Activated naive CD8-positive, alpha-beta T cell treated with anti-CD3 and anti-CD28 coated beads, Interleukin-2, amount 50 U/mL, for 24 hours (primary cell): ENCODE data around the gene ZBBX.

Source experiments
- ATAC-seq: fragments of 150-1000 bp; cut with Tn5 transposase; one replicate; pipeline ENCODE4 v1.10.0; 2021
- DNase-seq: peaks from one replicate; pipeline ENCODE4 v3.0.0; 2021
- H3K27ac Mint-ChIP-seq: one replicate; pipeline ENCODE4 v1.8.0; 2021; ENCODE audit warnings: mild to moderate bottlenecking, mixed read lengths
- H3K27me3 Mint-ChIP-seq: one replicate; pipeline ENCODE4 v1.8.0; 2021; ENCODE audit warnings: mixed read lengths
- H3K36me3 Mint-ChIP-seq: one replicate; pipeline ENCODE4 v1.8.0; 2021; ENCODE audit warnings: low read depth, mixed read lengths
- H3K4me1 Mint-ChIP-seq: one replicate; pipeline ENCODE4 v1.8.0; 2021; ENCODE audit warnings: mixed read lengths
- H3K4me3 Mint-ChIP-seq: one replicate; pipeline ENCODE4 v1.8.0; 2021; ENCODE audit warnings: mild to moderate bottlenecking, moderate library complexity, mixed read lengths
- H3K9me3 Mint-ChIP-seq: one replicate; pipeline ENCODE4 v1.8.0; 2021; ENCODE audit warnings: mixed read lengths

The ZBBX gene

DNA sequence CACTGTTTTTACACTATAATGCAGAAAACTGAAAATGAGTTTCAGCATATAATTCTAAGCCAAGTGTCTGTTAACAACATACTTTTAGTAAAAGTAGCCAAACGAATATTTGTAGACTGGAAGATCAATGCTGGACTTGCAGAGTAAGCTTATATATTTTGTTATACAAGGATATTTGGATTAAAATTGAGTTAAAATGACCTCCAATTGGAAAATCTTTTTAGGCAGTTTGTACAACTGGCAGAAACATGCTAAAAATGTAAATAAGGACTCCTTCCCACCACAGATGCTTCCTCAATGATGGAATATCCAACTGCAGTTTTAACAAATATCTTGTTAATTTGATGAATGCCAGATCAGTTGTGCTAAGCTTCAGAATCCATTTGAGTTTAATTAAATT lies 25.3 kb downstream of the ZBBX start:
- Mint-ChIP-seq H3K27me3 (peaks cover 6% of the 10 kb centered on the region), H3K36me3 (no peaks in the 10 kb centered on the region), H3K4me1 (no peaks in the 10 kb centered on the region), H3K4me3 (no peak overlapping the region), H3K9me3 (peaks cover 8% of the 10 kb centered on the region), H3K27ac (no peak overlapping the region)
- DNase-seq = no peak
- ATAC-seq = no peak

DNA sequence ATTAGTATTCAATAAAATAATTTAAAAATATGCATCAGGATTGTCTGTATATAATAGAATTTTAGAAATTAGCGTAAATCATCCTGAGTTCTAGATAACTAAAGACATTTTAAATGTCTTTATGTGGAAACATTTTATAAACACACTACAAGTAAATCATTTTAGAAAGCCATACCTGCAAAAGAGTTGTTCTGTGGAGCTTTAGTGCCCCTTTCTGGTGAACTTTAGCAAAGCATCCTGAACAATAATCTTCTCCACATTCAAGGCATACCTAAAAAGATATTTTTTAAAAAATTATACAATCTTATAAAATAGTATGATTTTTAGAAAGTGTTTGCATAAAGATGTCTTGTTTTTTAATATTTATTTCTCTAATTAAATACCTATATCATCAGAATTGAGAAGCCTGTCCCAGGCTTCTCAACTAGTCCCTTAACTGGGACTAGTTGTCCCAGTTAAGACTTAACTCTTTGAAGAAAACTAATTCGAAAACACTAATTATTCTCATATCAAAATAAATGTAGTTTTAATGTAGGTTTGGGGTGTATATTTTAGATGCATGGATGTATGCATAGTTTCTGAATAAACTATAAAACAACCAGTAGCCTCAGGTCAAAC lies 29.7 kb downstream of the ZBBX start:
- DNase-seq (no peak), ATAC-seq (no peak)
- Mint-ChIP-seq H3K27ac (no peak overlapping the region), H3K27me3 (peaks cover 9% of the 10 kb centered on the region), H3K4me1 (no peaks in the 10 kb centered on the region), H3K4me3 (no peak overlapping the region), H3K36me3 (no peaks in the 10 kb centered on the region), H3K9me3 (no peaks in the 10 kb centered on the region)

GRCh38 chr3:167346171-167346570 lies 33.9 kb downstream of the ZBBX start:
- Mint-ChIP-seq H3K36me3 (no peaks in the 10 kb centered on the region), H3K4me3 (no peak overlapping the region)
- ATAC-seq = no peak

DNA sequence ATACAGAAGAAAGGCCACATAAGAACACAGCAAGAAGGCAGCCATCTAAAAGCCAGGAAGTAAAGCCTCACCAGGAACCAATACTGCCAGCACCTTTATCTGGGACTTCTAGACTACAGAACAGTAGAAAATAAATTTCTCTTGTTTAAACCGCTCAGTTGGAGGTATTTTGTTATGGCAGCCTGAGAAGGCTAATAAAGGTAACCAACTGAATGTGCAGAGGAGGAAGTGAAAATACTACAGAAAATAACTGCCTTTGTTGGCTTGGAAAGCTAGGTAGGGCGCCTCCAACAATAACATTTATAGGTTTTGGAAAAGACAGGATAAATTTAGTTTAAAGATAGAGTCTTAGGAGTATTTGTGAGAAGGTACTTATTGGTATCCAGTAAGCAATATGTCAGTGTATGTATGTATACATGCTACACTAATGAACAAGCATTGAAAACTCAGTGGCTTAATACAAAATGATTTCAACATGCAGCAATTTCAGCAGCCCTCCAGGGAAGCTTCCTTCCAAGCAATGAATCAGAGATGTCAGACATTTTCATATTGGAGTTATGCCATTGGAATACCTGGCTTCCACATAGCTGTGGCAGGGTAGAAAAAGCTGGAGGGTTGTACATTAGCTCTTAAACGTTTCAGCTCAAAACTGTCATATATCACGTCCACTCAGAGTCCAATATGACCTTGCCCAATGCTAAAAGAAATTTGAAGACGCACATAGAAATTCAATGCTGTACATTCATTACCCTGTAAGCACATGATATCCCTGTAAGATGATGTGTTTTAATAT lies 48.9 kb downstream of the ZBBX start:
- H3K4me1 Mint-ChIP-seq = no peaks in the 10 kb centered on the region
- H3K36me3 Mint-ChIP-seq = no peaks in the 10 kb centered on the region
- no peak overlapping the region for H3K4me3 Mint-ChIP-seq
- H3K27me3 Mint-ChIP-seq = no peaks in the 10 kb centered on the region
- H3K27ac Mint-ChIP-seq = no peak overlapping the region
- peaks cover 5% of the 10 kb centered on the region for H3K9me3 Mint-ChIP-seq
- no peak for DNase-seq
- no peak for ATAC-seq

More at GRCh38 chr3:167346171-167346570, 33.9 kb downstream of the ZBBX start:
- no peak overlapping the region for H3K27ac Mint-ChIP-seq
- peaks cover 3% of the 10 kb centered on the region for H3K27me3 Mint-ChIP-seq
- no peaks in the 10 kb centered on the region for H3K9me3 Mint-ChIP-seq
- no peaks in the 10 kb centered on the region for H3K4me1 Mint-ChIP-seq
- DNase-seq = no peak

GRCh38 chr3:167323572-167323971 lies 56.5 kb downstream of the ZBBX start:
- Mint-ChIP-seq H3K4me3 (no peak overlapping the region), H3K27me3 (no peaks in the 10 kb centered on the region), H3K4me1 (no peaks in the 10 kb centered on the region), H3K36me3 (no peaks in the 10 kb centered on the region), H3K9me3 (no peaks in the 10 kb centered on the region), H3K27ac (no peak overlapping the region)
- ATAC-seq (no peak), DNase-seq (no peak)

DNA sequence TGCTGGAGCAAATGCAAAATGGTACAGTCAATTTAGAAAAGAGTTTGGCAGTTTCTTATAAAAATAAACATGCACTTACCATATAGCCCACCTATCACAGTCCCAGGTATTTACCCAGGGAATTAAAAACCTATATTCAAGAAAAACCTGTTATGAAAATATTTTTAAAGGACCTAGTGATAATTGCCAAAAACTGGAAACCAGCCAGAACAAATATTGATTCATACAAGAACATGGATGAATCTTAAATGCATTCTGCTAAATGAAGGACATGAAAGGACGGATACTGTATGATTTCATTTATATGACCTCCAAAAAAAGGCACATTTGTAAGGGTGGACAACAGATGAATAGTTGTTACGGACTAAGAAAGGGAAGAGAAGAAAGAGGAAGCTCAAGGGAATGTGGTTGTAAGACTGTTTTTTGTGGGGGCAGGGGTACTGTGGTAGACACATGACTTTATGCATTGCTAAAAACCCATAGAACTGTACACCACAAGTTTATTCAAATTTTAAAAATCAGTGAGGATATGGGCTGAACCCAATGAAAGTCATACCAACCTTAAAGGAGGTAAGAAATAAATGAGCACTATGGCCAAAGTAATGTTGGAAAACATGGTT lies 61.0 kb downstream of the ZBBX start:
- ATAC-seq = no peak
- no peaks in the 10 kb centered on the region for H3K4me1 Mint-ChIP-seq
- H3K27me3 Mint-ChIP-seq = no peaks in the 10 kb centered on the region
- H3K36me3 Mint-ChIP-seq = no peaks in the 10 kb centered on the region
- no peak overlapping the region for H3K4me3 Mint-ChIP-seq
- H3K27ac Mint-ChIP-seq = no peak overlapping the region
- H3K9me3 Mint-ChIP-seq = no peaks in the 10 kb centered on the region
- no peak for DNase-seq

DNA sequence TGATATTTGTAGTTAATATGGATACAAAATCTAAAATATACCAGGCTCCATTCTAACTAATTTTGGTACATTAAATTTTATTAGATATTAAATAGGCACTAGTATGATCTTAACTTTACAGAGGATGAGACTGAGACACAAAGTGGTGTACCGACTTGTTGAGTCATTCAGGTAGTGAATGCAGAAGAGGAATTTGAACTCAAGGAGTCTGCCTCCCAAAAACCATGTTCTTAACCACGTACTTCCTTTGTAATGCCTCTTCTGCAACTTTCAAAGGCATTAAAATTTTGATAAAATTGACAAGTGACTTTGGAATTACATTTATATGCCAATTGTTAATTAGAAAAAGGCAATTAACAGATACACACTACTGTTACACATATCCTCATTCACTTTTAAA lies 61.8 kb downstream of the ZBBX start:
- Mint-ChIP-seq H3K27me3 (no peaks in the 10 kb centered on the region), H3K4me3 (no peak overlapping the region), H3K4me1 (no peaks in the 10 kb centered on the region), H3K36me3 (no peaks in the 10 kb centered on the region), H3K9me3 (no peaks in the 10 kb centered on the region), H3K27ac (no peak overlapping the region)
- DNase-seq = no peak
- no peak for ATAC-seq

GRCh38 chr3:167306319-167306718 lies 73.8 kb downstream of the ZBBX start:
- ATAC-seq (no peak), DNase-seq (no peak)
- Mint-ChIP-seq H3K27me3 (no peaks in the 10 kb centered on the region), H3K9me3 (no peaks in the 10 kb centered on the region), H3K4me3 (no peak overlapping the region), H3K27ac (no peak overlapping the region), H3K4me1 (no peaks in the 10 kb centered on the region), H3K36me3 (no peaks in the 10 kb centered on the region)

DNA sequence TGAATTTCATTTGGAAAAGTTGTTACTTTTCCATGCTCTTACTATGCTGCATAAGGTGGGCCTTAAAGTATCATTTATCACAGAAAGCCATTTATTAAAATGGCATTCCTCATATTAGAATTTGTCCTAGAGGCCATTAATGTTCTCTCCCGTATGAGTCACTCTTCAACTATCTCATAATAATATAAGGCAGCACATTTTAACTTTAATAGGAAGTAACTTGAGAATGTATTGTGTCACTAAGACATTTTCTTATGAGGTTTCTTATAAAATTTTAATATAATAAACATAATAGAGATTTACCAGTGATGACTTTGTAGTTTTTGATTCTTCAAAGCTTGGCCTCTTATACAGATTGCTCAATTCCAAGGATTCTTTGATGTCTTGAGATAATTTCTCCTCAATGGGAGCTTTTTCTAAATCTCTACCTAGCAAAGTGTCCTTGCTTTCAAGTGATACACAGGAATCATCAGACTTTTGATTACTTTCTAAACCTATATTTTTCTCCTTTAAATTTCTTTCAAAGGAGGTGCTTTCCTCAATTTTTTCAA lies 74.7 kb downstream of the ZBBX start:
- ATAC-seq = no peak
- Mint-ChIP-seq H3K4me3 (no peak overlapping the region), H3K27ac (no peak overlapping the region), H3K9me3 (no peaks in the 10 kb centered on the region), H3K27me3 (no peaks in the 10 kb centered on the region), H3K36me3 (no peaks in the 10 kb centered on the region), H3K4me1 (no peaks in the 10 kb centered on the region)
- DNase-seq = no peak

GRCh38 chr3:167304077-167304476 lies 76.0 kb downstream of the ZBBX start:
- Mint-ChIP-seq H3K4me3 (no peak overlapping the region), H3K9me3 (no peaks in the 10 kb centered on the region), H3K27me3 (no peaks in the 10 kb centered on the region), H3K27ac (no peak overlapping the region), H3K4me1 (no peaks in the 10 kb centered on the region), H3K36me3 (no peaks in the 10 kb centered on the region)
- no peak for DNase-seq
- no peak for ATAC-seq

GRCh38 chr3:167302678-167303077 lies 77.4 kb downstream of the ZBBX start:
- H3K4me3 Mint-ChIP-seq = no peak overlapping the region
- ATAC-seq = no peak
- no peak overlapping the region for H3K27ac Mint-ChIP-seq

GRCh38 chr3:167300207-167300606 lies 79.9 kb downstream of the ZBBX start:
- DNase-seq = no peak
- no peak for ATAC-seq
- no peak overlapping the region for H3K27ac Mint-ChIP-seq
- peaks cover 6% of the 10 kb centered on the region for H3K9me3 Mint-ChIP-seq
- no peaks in the 10 kb centered on the region for H3K4me1 Mint-ChIP-seq
- no peaks in the 10 kb centered on the region for H3K36me3 Mint-ChIP-seq
- H3K4me3 Mint-ChIP-seq = no peak overlapping the region
- H3K27me3 Mint-ChIP-seq = no peaks in the 10 kb centered on the region

More at GRCh38 chr3:167302678-167303077, 77.4 kb downstream of the ZBBX start:
- H3K27me3 Mint-ChIP-seq = no peaks in the 10 kb centered on the region
- DNase-seq = no peak
- no peaks in the 10 kb centered on the region for H3K9me3 Mint-ChIP-seq
- no peaks in the 10 kb centered on the region for H3K36me3 Mint-ChIP-seq
- H3K4me1 Mint-ChIP-seq = no peaks in the 10 kb centered on the region

- DNase-seq (no peak), ATAC-seq (no peak)
- Mint-ChIP-seq H3K4me3 (no peak overlapping the region), H3K36me3 (no peaks in the 10 kb centered on the region), H3K9me3 (peaks cover 5% of the 10 kb centered on the region), H3K27ac (no peak overlapping the region), H3K27me3 (no peaks in the 10 kb centered on the region), H3K4me1 (no peaks in the 10 kb centered on the region)
Measured at GRCh38 chr3:167289435-167289834, 90.7 kb downstream of the ZBBX start.

DNA sequence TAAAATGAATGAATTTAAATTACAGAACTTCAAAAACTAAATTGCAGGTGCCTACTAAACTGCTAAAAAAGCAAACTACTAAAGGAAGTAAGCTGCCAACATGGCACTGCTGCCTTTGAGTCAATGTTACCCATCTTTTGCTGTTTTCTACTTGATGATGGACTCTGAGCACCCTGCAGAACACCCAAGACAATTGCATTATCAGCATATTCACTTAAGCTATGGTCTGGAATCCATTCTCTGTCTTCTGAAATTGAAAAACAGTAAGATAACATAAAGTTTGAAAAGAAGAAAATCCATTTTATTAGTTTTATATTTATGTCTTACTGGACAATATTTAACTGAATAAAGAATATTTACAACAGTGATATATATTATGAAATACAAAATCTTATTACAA lies 91.4 kb downstream of the ZBBX start:
- no peaks in the 10 kb centered on the region for H3K4me1 Mint-ChIP-seq
- H3K4me3 Mint-ChIP-seq = no peak overlapping the region
- H3K27ac Mint-ChIP-seq = no peak overlapping the region
- DNase-seq (no peak), ATAC-seq (no peak)
- no peaks in the 10 kb centered on the region for H3K27me3 Mint-ChIP-seq
- H3K9me3 Mint-ChIP-seq = peaks cover 5% of the 10 kb centered on the region
- no peaks in the 10 kb centered on the region for H3K36me3 Mint-ChIP-seq

DNA sequence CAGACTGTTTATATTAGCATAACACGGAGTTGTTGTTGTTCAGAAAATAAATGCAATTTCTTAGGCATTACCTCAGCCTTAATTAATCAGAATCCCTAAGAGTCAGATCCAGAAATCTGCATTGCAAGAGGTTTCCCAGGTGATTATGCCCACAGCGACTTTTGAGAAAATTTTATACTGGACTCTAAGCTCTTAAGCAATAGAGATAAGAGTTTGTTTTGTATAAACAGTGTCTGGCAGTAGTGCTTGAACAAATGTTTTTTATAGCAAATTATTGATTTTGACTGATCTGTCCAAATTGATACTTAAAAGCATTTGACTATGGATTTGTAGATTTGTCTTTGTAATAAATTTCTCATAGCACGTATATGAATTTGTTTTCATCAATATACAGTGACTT lies 92.8 kb downstream of the ZBBX start:
- DNase-seq (no peak), ATAC-seq (no peak)
- no peaks in the 10 kb centered on the region for H3K36me3 Mint-ChIP-seq
- no peaks in the 10 kb centered on the region for H3K27me3 Mint-ChIP-seq
- no peak overlapping the region for H3K4me3 Mint-ChIP-seq
- H3K27ac Mint-ChIP-seq = no peak overlapping the region
- H3K4me1 Mint-ChIP-seq = no peaks in the 10 kb centered on the region
- peaks cover 5% of the 10 kb centered on the region for H3K9me3 Mint-ChIP-seq
